HG03064 (cell line): ENCODE results near the gene ACAP3.
"Not testable (repeated sequence)": the region's sequence is repeated elsewhere in the genome, so short reads cannot be mapped to it uniquely, and the experiment has no call there.

Experiments
- ATAC-seq: cut with Tn5 transposase; IDR thresholded peaks from one replicate; pipeline ENCODE4 v1.9.1; 2021; ENCODE audit warnings: low read depth; ENCODE audit not compliant: unreplicated experiment

ACAP3 gene

DNA sequence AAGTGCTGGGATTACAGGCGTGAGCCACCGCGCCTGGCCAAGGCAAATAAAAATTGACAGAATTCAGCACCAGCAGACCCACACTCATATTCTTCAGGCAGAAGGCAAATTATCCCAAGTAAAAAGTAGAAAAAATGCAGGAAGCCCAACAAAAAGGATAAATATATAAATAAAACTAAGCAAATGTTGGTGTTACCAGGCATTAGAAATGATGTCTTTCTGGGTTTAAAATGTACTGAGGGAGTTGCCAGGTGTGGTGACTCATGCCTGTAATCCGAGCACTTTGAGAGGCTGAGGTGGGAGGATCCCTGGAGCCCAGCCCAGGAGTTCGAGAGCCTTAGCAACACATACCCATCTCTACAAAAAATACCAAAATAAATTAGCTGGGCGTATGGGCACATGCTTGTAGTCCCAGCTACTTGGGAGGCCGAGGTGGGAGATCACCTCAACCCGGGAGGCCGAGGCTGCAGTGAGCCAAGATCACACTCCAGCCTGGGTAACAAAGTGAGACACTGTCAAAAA lies 10.5 kb upstream of the ACAP3 start:
- ATAC-seq = no peak

- ATAC-seq = no peak
Measured at GRCh38 chr1:1317420-1317819, 9.7 kb upstream of the ACAP3 start.

DNA sequence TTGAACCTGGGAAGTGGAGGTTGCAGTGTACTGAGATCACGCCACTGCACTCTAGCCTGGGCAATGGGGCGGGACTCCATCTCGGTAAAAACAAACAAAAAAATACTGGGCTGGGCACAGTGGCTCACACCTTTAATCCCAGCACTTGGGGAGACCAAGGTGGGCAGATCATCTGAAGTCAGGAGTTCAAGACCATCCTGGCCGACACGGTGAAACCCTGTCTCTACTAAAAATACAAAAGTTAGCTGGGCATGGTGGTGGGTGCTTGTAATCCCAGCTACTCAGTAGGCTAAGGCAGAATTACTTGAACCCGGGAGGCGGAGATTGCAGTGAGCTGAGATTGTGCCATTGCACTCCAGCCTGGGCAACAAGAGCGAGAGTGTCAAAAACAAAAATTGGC lies 8.5 kb upstream of the ACAP3 start:
- not testable (repeated sequence) for ATAC-seq

GRCh38 chr1:1315435-1315954 lies 7.8 kb upstream of the ACAP3 start:
- ATAC-seq = no peak

DNA sequence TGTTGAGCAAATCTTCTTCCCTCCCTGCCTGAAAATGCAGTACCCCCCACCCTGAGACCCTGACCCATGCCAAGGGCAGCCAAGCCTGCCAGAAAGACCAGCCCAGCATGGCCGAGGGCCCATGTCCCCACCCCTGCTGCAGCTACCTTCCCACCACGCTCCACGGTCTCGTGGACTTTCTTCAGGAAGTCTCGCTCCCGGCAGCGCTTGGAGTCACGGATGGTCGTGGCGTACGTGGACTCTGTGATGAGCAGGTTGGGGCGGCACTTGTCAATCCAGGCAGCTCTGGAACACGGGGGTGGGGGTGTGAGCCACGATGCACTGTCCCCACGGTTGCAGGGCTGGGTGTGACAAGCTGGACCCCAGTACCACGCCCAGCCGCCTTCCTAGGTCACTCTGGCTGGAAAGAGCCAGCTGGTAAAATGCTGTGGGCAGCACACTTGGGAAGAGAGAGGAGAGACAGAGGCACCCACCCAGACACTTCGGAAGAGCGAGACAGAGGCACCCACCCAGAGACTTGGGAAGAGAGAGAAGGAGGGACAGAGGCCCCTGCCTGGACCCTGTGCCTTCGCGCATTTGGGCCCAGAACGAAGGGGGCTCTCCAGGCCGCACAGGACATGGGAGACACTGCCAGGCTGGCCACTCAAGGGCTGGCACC lies 7.1 kb upstream of the ACAP3 start:
- no peak for ATAC-seq

DNA sequence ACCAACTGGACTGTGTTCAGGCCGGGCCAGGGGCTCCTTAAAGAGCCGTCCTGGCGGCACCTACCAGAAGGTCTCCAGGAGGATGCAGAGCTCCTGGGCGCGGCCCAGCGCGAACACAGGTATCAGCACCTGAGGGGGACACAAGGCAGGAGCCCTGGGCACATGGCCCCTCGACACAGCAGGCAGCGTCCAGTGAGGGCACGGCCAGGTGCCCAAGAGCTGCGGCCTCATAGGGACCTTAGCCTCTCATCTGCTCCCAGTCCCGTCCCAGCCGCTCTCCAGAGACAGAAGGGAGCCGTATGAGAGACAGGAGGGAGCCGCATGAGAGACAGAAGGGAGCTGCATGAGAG lies 6.5 kb upstream of the ACAP3 start:
- ATAC-seq = no peak

- ATAC-seq = no peak
Measured at GRCh38 chr1:1313500-1314236, 5.9 kb upstream of the ACAP3 start.

DNA sequence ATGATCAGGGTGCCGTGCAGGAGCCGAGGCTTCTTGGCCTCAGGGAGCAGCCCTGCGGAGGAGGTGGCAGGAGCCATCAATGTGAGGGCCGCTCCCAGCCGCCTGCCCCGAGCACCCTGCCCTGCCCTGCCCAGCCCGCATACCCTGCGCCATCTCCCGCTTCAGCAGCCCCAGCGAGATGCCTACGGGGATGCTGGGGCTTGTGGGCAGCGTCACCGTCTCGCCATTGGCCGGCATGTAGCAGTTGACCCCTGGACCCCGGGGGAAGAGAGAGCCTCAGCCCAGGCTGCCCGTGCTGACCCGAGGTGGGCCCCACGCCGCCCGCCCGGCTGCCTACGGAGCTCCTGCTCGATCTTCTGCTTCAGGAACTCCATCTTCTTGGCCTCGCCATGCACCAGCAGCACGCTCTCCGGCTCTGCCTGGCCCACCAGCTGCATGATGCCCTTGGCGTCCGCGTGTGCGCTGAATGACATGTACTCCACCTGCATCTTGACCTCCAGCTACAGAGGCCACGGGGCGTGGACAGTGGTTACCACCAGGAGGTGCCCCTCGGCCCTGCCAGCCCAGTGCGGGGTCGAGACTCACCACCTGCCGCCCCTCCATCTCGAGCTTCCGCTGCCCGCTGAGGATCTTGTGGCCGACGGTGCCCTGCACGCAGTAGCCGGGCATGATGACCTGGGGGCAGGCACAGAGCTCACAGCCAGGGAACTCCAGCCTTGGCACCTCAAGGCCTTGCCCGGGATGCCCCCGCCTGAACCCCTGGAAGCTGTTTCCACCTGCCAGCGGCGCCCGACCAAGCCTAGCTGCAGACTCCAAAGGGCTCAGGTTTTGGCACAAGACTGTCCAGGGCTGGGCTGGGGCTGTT lies 5.0 kb upstream of the ACAP3 start:
- no peak for ATAC-seq

DNA sequence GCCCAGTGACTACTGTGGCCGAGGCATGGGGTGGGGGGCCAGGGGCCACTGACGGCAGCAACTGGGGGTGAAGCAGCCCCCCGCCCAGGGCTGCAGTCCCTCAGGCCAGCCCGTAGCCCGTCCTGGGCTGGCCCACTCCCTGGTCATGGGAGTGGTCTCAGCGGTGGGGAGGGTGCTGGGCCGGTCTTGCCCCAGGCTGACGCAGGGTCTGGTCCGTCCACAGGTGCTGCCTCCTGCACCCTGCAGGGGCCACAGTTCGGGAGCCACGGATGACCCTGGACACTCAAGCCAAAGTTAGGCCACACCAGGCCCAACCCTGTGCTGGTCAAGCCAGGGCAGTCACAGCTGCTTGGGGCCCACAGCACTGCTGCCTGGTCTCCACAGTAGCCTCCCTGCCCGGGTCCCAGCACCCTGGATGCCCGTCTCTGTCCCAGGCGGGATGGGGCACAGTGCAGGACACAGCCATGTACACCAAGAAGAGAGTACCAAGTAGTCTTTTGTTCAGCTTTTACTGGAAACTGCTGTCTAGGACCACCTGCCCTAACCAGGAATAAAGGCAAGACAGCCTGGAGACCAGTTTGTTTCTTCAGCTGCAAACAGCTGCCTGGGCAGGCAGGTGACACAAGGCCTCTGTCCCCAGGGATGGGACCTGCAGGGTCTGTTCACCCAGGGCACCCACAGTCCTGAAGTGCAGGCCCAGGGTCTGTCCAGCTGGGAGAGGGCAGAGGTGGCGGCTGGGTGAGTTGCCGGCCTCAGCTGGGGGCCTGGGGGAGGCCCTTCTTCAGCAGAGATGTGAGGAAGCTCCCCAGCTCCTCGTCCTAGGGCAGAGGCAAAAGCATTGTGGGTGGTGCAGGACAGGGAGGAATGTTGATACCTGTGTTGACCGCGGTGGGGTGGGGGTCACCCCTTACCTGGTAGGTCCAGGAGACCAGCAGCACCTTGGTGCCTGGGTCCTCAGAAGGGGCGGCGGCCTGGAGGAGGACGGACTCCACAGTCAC lies 3.7 kb upstream of the ACAP3 start:
- ATAC-seq = no peak

DNA sequence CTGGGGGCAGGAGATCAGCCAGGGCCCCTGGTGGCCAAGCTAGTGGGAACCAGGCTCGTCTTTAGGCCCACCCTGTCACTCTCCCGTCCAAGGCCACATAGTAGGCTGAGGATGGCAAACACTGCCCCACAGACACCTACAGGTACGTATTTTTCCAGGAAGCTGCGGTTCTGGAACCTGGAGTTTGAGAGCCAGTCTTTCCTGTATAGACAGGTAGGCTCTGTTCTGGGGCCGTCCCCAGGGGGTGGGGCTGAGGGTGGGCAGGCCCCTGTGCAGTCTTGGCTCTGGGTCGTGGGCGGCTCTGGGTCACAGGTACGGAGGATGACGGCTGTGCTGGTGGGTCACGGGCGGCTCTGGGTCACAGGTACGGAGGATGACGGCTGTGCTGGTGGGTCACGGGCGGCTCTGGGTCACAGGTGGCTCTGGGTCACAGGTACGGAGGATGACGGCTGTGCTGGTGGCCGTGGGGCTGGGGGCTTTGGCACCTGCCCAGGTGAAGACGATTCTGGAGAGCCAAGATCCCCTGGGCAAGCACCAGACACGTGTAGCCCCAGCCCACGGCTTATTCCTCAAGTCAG lies 2.8 kb upstream of the ACAP3 start:
- ATAC-seq = no peak

- no peak for ATAC-seq
Measured at GRCh38 chr1:1310109-1310385, 2.3 kb upstream of the ACAP3 start.

DNA sequence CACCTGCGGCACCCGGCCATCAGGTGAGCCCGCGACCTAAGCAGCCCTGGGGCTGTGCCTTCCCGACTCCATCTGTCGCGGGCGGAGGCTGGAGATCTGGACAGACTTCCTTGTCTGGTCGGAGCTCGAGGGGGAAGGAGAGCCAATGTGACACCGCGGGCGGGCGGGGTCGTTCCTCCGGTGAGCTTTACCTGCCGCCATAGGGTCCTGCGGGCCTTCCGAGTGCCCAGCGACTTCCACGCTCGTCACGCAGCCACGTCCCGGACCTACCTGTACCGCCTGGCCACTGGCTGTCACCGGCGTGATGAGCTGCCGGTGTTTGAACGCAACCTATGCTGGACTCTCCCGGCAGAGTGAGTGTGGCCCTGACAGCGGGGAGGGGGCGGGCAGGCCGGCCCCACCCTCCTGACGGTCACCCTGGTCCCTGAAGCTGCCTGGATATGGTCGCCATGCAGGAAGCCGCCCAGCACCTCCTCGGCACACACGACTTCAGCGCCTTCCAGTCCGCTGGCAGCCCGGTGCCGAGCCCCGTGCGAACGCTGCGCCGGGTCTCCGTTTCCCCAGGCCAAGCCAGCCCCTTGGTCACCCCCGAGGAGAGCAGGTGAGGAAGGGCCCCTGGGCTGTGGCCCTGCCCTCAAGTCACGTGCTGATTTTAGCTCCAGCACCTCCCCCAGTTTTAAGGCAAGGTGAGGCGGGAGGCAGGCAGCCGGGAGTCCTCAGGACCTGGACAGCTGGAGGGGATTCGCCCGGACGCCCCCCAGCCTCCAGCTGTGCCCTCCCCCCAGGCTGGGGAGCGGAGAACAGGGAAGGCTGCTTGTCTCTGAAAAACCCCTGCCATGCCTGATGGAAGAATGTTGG lies 1.8 kb upstream of the ACAP3 start:
- no peak for ATAC-seq

- ATAC-seq = peak; percentile 5
Measured at GRCh38 chr1:1308756-1309250, 1.1 kb upstream of the ACAP3 start.

DNA sequence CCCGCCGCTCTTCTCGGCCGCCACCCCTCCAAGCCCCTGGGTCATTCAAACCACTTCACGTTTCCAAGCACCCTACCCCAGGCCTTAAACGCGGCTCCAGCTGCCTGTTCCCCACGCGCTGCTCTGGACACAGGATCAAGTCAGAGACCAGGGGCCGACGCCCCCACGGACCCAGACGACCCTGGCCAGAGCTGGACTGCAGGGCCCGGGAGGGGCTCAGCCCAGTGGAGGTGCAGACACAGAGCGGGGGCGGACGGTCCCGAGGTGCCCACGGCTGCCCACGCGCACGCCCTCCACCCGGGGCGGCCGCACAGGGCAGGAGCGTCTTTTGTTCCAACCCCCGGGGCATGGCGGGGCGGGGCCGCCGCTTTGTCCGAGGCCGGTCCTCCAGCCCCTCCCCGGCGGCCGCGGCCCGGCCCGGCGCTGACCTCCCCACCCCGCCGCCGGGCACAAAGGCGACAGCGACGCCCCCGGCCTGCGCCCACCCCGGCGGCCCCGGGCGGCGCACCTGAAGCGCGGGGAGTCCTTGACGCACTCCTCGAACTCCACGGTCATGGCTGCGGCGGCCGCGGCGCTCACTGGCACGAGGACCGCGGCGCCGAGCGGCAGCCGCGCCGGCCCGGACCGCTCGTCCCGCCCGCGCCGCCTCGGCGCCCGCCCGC lies 338 bp downstream of the ACAP3 start:
- ATAC-seq = no peak

DNA sequence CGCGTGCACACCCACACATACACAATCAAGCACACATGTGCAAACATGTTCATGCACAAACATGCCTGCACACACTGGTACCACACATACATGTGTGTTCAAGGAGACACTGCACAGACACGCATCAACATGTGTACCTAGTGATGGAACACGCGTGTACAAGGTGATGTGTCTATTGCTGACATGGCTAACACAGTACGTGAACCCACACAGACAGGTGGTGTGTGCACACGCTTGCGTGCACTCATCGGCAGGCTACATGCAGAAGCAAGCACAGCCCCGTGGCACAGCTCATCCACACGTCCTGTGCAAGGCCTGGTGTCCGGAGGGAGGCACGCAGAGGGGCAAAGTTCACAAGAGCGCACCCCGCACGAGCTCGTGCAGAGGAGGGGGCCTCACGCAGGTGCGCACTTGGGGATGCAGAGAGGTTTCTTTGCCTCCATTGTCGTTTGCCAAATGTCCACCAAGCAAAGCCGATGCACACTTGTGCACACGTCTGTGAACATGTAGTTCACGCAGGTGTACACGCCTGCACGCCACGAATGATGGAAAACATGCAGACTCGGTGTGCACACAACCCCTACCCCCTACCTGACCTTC lies 969 bp downstream of the ACAP3 start:
- ATAC-seq = no peak

GRCh38 chr1:1306070-1306660 lies 1.6 kb downstream of the ACAP3 start:
- no peak for ATAC-seq

GRCh38 chr1:1305300-1306069 lies 2.2 kb downstream of the ACAP3 start:
- ATAC-seq = no peak
